Stomach (tissue), 4 donors: Measurements from ENCODE around the gene NF1.

ENCODE experiments used
- EP300 ChIP-seq: sonication (generic); formaldehyde crosslinking; IDR thresholded peaks from one replicate; pipeline ENCODE4 v1.6.1; 2017; ENCODE audit warnings: antibody characterized with exemption
- POLR2AphosphoS5 ChIP-seq, 3 donors: sonication (generic); formaldehyde crosslinking; IDR thresholded peaks; one replicate each; pipeline ENCODE4 v1.6.1; 2016; ENCODE audit warnings: antibody characterized with exemption in 3 of 3

- TF ChIP-seq POLR2AphosphoS5 (IDR thresholded peaks at IDR 0.05) (no peak), EP300 (no peak)
Observed at GRCh38 chr17:31050948-31051347, 43.8 kb upstream of the NF1 start.
